Effector memory CD4-positive, alpha-beta T cell (primary cell): ENCODE results near the gene TNS3.

ENCODE experiments used
- DNase-seq, 3 donors: peaks; one replicate each; pipeline ENCODE4 v3.0.0-alpha.2; 2020
- H3K27ac ChIP-seq: 2 replicates; pipeline ENCODE4 v1.7.0; 2013; ENCODE audit warnings: mild to moderate bottlenecking, low read length, moderate library complexity; ENCODE audit not compliant: insufficient read depth, poor library complexity, severe bottlenecking
- H3K27me3 ChIP-seq: replicated peaks from 2 replicates; pipeline ENCODE4 v1.7.0; 2013; ENCODE audit warnings: mild to moderate bottlenecking, low read length; ENCODE audit not compliant: insufficient read depth, control insufficient read depth, poor library complexity, severe bottlenecking
- H3K36me3 ChIP-seq: 2 replicates; pipeline ENCODE4 v1.7.0; 2013; ENCODE audit warnings: mild to moderate bottlenecking, low read length, moderate library complexity; ENCODE audit not compliant: control insufficient read depth, insufficient read depth
- H3K4me1 ChIP-seq: 2 replicates; pipeline ENCODE4 v1.7.0; 2013; ENCODE audit warnings: low read length, mild to moderate bottlenecking; ENCODE audit not compliant: control insufficient read depth, insufficient read depth, poor library complexity, severe bottlenecking
- H3K4me3 ChIP-seq: 2 replicates; pipeline ENCODE4 v1.7.0; 2013; ENCODE audit warnings: low read length, low read depth, mild to moderate bottlenecking; ENCODE audit not compliant: insufficient read depth, poor library complexity, severe bottlenecking
- H3K9me3 ChIP-seq: 2 replicates; pipeline ENCODE4 v1.7.0; 2013; ENCODE audit warnings: mild to moderate bottlenecking, low read length, moderate library complexity; ENCODE audit not compliant: control insufficient read depth

TNS3 gene

GRCh38 chr7:47535704-47536628 lies 45.9 kb downstream of the TNS3 start:
- H3K27ac ChIP-seq, result no peak overlapping the region
- H3K9me3 ChIP-seq, result no peaks in the 10 kb centered on the region
- no peaks in the 10 kb centered on the region for H3K27me3 ChIP-seq
- no peaks in the 10 kb centered on the region for H3K36me3 ChIP-seq
- H3K4me1 ChIP-seq, result no peaks in the 10 kb centered on the region
- DNase-seq, result no peak
- H3K4me3 ChIP-seq, result no peak overlapping the region

- Histone ChIP-seq H3K4me3 (no peak overlapping the region), H3K9me3 (no peaks in the 10 kb centered on the region), H3K27me3 (no peaks in the 10 kb centered on the region), H3K4me1 (no peaks in the 10 kb centered on the region), H3K36me3 (no peaks in the 10 kb centered on the region), H3K27ac (no peak overlapping the region)
- DNase-seq, result no peak
Measured at GRCh38 chr7:47535035-47535703, 46.7 kb downstream of the TNS3 start.

- Histone ChIP-seq H3K27ac (no peak overlapping the region), H3K36me3 (no peaks in the 10 kb centered on the region), H3K27me3 (no peaks in the 10 kb centered on the region), H3K4me3 (no peak overlapping the region), H3K9me3 (no peaks in the 10 kb centered on the region), H3K4me1 (no peaks in the 10 kb centered on the region)
- no peak for DNase-seq
Measured at GRCh38 chr7:47534322-47535034, 47.4 kb downstream of the TNS3 start.

GRCh38 chr7:47531584-47532492 lies 50.1 kb downstream of the TNS3 start:
- H3K27ac ChIP-seq, result no peak overlapping the region
- no peaks in the 10 kb centered on the region for H3K4me1 ChIP-seq
- no peaks in the 10 kb centered on the region for H3K9me3 ChIP-seq
- H3K36me3 ChIP-seq, result no peaks in the 10 kb centered on the region
- H3K27me3 ChIP-seq, result no peaks in the 10 kb centered on the region
- no peak for DNase-seq
- no peak overlapping the region for H3K4me3 ChIP-seq

GRCh38 chr7:47529826-47530555 lies 51.9 kb downstream of the TNS3 start:
- Histone ChIP-seq H3K27me3 (no peaks in the 10 kb centered on the region), H3K36me3 (no peaks in the 10 kb centered on the region), H3K27ac (no peak overlapping the region), H3K9me3 (no peaks in the 10 kb centered on the region), H3K4me1 (no peaks in the 10 kb centered on the region), H3K4me3 (no peak overlapping the region)
- DNase-seq, result no peak

GRCh38 chr7:47529405-47529804 lies 52.5 kb downstream of the TNS3 start:
- DNase-seq, result no peak

GRCh38 chr7:47528471-47528870 lies 53.4 kb downstream of the TNS3 start:
- no peaks in the 10 kb centered on the region for H3K4me1 ChIP-seq
- no peaks in the 10 kb centered on the region for H3K9me3 ChIP-seq
- no peaks in the 10 kb centered on the region for H3K36me3 ChIP-seq

More at GRCh38 chr7:47529405-47529804, 52.5 kb downstream of the TNS3 start:
- no peaks in the 10 kb centered on the region for H3K4me1 ChIP-seq
- no peaks in the 10 kb centered on the region for H3K9me3 ChIP-seq
- no peaks in the 10 kb centered on the region for H3K27me3 ChIP-seq
- no peaks in the 10 kb centered on the region for H3K36me3 ChIP-seq
- H3K27ac ChIP-seq, result no peak overlapping the region
- H3K4me3 ChIP-seq, result no peak overlapping the region

GRCh38 chr7:47526466-47526865 lies 55.4 kb downstream of the TNS3 start:
- no peak for DNase-seq
- Histone ChIP-seq H3K4me1 (no peaks in the 10 kb centered on the region), H3K36me3 (no peaks in the 10 kb centered on the region), H3K4me3 (no peak overlapping the region), H3K27me3 (no peaks in the 10 kb centered on the region), H3K9me3 (no peaks in the 10 kb centered on the region), H3K27ac (no peak overlapping the region)

More at GRCh38 chr7:47528471-47528870, 53.4 kb downstream of the TNS3 start:
- Histone ChIP-seq H3K27ac (no peak overlapping the region), H3K27me3 (no peaks in the 10 kb centered on the region), H3K4me3 (no peak overlapping the region)
- DNase-seq, result no peak
